ENCODE data around the gene P2RY13.

DNA sequence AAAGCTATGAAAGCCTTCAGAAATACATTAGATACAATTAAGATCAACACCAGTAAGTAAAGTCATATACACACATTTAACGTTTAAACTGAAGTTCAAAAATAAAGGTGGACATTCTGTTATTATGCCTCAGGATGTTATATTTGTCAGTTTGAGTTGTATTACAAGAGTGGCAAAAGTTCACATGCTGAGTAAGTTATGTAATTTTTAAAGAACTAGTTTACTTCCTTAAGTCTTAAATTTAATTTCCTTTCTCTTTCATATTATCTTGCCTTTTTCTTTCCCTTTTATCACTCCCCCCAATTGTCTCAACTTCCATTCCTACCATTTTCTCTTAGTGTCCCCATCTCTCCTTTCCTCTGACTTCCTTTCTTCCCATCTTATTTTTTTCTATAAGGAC, 7.8 kb downstream of the P2RY13 start:
- TF ChIP-seq CTCF (IDR thresholded peaks at IDR 0.05; ENCODE audit: poor library complexity) (no peak), EZH2phosphoT487 (IDR thresholded peaks at IDR 0.05; ENCODE audit: low read depth, severe bottlenecking, unreplicated experiment) (no peak)
